ENCODE results near the gene RNF6. TPM values are rescaled to one million over a fixed set of nuclear protein-coding genes. Genes with fewer than 3 reads are reported as not detected.

The RNF6 gene
- total RNA-seq, 6 experiments from 2014 or later = 47.6 to 51.7 (median 48.5) TPM

GRCh38 chr13:26168237-26168814 is 53.8 kb downstream of the RNF6 start:
- Mint-ChIP-seq H3K9me3 (no peaks in the 10 kb centered on the region), H3K27me3 (ENCODE audit: insufficient read depth) (peaks cover 15% of the 10 kb centered on the region), H3K4me1 (ENCODE audit: low read depth) (peaks cover 26% of the 10 kb centered on the region), H3K4me3 (peak overlapping the region; percentile 49), H3K27ac (no peak overlapping the region; the same call in 1 of the 2 replicates), H3K36me3 (ENCODE audit: low read depth) (no peaks in the 10 kb centered on the region; the same call in 1 of the 2 replicates)
- peak; percentile 86 for DNase-seq
- TF ChIP-seq, protein P1, sequence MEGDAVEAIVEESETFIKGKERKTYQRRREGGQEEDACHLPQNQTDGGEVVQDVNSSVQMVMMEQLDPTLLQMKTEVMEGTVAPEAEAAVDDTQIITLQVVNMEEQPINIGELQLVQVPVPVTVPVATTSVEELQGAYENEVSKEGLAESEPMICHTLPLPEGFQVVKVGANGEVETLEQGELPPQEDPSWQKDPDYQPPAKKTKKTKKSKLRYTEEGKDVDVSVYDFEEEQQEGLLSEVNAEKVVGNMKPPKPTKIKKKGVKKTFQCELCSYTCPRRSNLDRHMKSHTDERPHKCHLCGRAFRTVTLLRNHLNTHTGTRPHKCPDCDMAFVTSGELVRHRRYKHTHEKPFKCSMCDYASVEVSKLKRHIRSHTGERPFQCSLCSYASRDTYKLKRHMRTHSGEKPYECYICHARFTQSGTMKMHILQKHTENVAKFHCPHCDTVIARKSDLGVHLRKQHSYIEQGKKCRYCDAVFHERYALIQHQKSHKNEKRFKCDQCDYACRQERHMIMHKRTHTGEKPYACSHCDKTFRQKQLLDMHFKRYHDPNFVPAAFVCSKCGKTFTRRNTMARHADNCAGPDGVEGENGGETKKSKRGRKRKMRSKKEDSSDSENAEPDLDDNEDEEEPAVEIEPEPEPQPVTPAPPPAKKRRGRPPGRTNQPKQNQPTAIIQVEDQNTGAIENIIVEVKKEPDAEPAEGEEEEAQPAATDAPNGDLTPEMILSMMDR (IDR thresholded peaks at IDR 0.05) = no peak

- no peaks in the 10 kb centered on the region; the same call in 1 of the 2 replicates for H3K36me3 Mint-ChIP-seq (ENCODE audit: low read depth)
- no peak for DNase-seq
- H3K4me3 Mint-ChIP-seq = no peak overlapping the region
- H3K4me1 Mint-ChIP-seq (ENCODE audit: low read depth) = peaks cover 20% of the 10 kb centered on the region
- peaks cover 17% of the 10 kb centered on the region for H3K27me3 Mint-ChIP-seq (ENCODE audit: insufficient read depth)
- TF ChIP-seq, protein P1 (IDR thresholded peaks at IDR 0.05) = no peak
- H3K9me3 Mint-ChIP-seq = no peaks in the 10 kb centered on the region
- no peak overlapping the region for H3K27ac Mint-ChIP-seq
Observed at GRCh38 chr13:26163812-26164211, 58.3 kb downstream of the RNF6 start.

Other genes with a start within 250 kb of the RNF6 start
- not detected for gene SHISA2, start 170.3 kb downstream of the RNF6 start, total RNA-seq (2021; fragmentation: NEBNext Ultra II Directional; extraction: Animal tissue kit (Norgen Biotek cat#: 25700))
- gene CDK8, start 31.8 kb upstream of the RNF6 start, total RNA-seq (2021; fragmentation: NEBNext Ultra II Directional; extraction: Animal tissue kit (Norgen Biotek cat#: 25700)) = 10 to 100 TPM; 15.1 to 19.3 (median 17.4) TPM

All from HFFc6 (cell line).